Right lobe of liver (tissue), 6 donors: ENCODE measurements around the gene MAP3K5. TPM values are rescaled to one million over a fixed set of nuclear protein-coding genes. Genes with fewer than 3 reads are reported as not detected.

Experiments
- ATAC-seq, 4 donors: fragments of 200-7000 bp; cut with Tn5 transposase; one replicate each; pipeline ENCODE4 v1.9.1; 2020; ENCODE audit warnings: mild to moderate bottlenecking in 4 of 4, moderate library complexity in 4 of 4
- DNase-seq, 3 donors: peaks; one replicate each; pipeline ENCODE4 v3.0.0-alpha.2; 2020
- H3K27ac ChIP-seq, 3 donors: fragments of 200-600 bp; one replicate each; pipeline ENCODE4 v1.8.0; 2022
- H3K27me3 ChIP-seq, 2 donors: fragments of 200-600 bp; one replicate each; pipeline ENCODE4 v1.8.0; 2022
- H3K36me3 ChIP-seq, 4 donors: fragments of 200-600 bp; sonication (generic) in 1 of 4; one replicate each; pipeline versions ENCODE4 v1.5.1 to v1.8.0; 2017 to 2022; ENCODE audit warnings: control low read depth in 1 of 4
- H3K4me1 ChIP-seq, 4 donors: fragments of 200-600 bp; sonication (generic) in 1 of 4; one replicate each; pipeline versions ENCODE4 v1.5.1 to v1.8.0; 2017 to 2022; ENCODE audit warnings: control low read depth in 1 of 4
- H3K4me3 ChIP-seq, 3 donors: fragments of 200-600 bp; one replicate each; pipeline ENCODE4 v1.8.0; 2022
- H3K9me3 ChIP-seq, 4 donors: fragments of 200-600 bp; sonication (generic) in 1 of 4; one replicate each; pipeline versions ENCODE4 v1.5.1 to v1.8.0; 2017 to 2022; ENCODE audit warnings: control low read depth in 1 of 4
- POLR2A ChIP-seq: fragments of 450-650 bp; IDR thresholded peaks from one replicate; pipeline ENCODE4 v1.6.1; 2017; ENCODE audit warnings: antibody characterized with exemption, mild to moderate bottlenecking
- WGBS: methylation state at CpG from one replicate; pipeline ENCODE4 v1.1.6; 2018; ENCODE audit warnings: low coverage, low lambda C conversion rate; ENCODE audit not compliant: insufficient coverage; ENCODE audit errors: missing lambda C conversion rate; 5-methylcytosine and 5-hydroxymethylcytosine counted together
- intact Hi-C, 2 donors: fragments of 100-400 bp; cut with DNase I; formaldehyde crosslinking; loops; one replicate each; pipeline versions ENCODE4 v1.11.2 to v1.14.1; 2022
- total RNA-seq, 6 experiments: library from RNA; depleted of rRNA in 2 of 6; stranded (reverse); fragments of >200 nt in 2 of 6; fragmentation: NEBNext Ultra II Directional in 3 of 6; extraction: Animal tissue kit (Norgen Biotek cat#: 25700) in 3 of 6; gene quantifications; one replicate each; pipeline versions ENCODE4 v1.1.0 to v1.2.4, GENCODE V29; 2016 to 2023
- TF ChIP-seq, protein P1 (sequence below), 4 donors: fragments of 200-600 bp in 3 of 4; fragments of 450-650 bp in 1 of 4; IDR thresholded peaks; one replicate each; pipeline versions ENCODE4 v1.5.1 to v1.8.0; 2016 to 2022; ENCODE audit warnings: antibody characterized with exemption in 4 of 4, mild to moderate bottlenecking in 2 of 4
- donor health status: DM: no; HTN: yes; CAD: no.
- donor health status: DM: no; HTN: no; CAD: no.
- donor health status: DM: no; HTN: no; CAD: no.
- donor health status: DM: no; HTN: yes; CAD: no.
- donor health status: DM: no; HTN: yes; CAD: no.

MAP3K5 gene
- total RNA-seq, 6 experiments from 2014 or later, result 5.0 to 10.4 (median 6.9) TPM

DNA sequence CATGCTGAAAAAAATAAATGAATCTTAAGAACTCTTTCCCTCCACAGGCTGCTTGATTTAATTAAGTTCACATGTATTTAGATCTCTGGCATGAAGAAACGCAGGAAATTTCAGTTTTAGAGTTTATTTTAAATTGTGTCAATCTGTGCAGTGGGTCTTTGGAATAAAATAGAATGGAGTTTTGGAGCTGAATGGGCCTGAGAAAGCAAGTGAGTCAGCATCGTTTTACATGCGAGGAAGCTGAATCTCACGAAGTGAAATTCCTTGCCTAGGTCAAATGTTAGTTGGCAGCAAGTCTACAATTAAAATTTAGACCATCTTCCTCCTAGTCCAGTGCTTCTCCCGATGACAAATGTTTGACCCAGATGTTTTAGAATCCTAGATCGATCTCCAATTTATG, 264.4 kb downstream of the MAP3K5 start:
- TF ChIP-seq, protein P1, sequence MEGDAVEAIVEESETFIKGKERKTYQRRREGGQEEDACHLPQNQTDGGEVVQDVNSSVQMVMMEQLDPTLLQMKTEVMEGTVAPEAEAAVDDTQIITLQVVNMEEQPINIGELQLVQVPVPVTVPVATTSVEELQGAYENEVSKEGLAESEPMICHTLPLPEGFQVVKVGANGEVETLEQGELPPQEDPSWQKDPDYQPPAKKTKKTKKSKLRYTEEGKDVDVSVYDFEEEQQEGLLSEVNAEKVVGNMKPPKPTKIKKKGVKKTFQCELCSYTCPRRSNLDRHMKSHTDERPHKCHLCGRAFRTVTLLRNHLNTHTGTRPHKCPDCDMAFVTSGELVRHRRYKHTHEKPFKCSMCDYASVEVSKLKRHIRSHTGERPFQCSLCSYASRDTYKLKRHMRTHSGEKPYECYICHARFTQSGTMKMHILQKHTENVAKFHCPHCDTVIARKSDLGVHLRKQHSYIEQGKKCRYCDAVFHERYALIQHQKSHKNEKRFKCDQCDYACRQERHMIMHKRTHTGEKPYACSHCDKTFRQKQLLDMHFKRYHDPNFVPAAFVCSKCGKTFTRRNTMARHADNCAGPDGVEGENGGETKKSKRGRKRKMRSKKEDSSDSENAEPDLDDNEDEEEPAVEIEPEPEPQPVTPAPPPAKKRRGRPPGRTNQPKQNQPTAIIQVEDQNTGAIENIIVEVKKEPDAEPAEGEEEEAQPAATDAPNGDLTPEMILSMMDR (IDR thresholded peaks at IDR 0.05), result no peak
- TF ChIP-seq POLR2A, result no peak
- DNase-seq (no peak), ATAC-seq (peak in 1 of 4 donors; percentile 24)
- WGBS, result 43% methylated on average over 6 of the region's 6 CpGs
- intact Hi-C loops, result no loop called here
- H3K27me3 ChIP-seq, result no peaks in the 10 kb centered on the region
- H3K36me3 ChIP-seq, result no peaks in the 10 kb centered on the region
- no peaks in the 10 kb centered on the region for H3K9me3 ChIP-seq
- no peak overlapping the region for H3K4me3 ChIP-seq
- H3K4me1 ChIP-seq, result peaks cover 0 to 5% (median 0%) of the 10 kb centered on the region in 4 donors
- no peak overlapping the region for H3K27ac ChIP-seq

DNA sequence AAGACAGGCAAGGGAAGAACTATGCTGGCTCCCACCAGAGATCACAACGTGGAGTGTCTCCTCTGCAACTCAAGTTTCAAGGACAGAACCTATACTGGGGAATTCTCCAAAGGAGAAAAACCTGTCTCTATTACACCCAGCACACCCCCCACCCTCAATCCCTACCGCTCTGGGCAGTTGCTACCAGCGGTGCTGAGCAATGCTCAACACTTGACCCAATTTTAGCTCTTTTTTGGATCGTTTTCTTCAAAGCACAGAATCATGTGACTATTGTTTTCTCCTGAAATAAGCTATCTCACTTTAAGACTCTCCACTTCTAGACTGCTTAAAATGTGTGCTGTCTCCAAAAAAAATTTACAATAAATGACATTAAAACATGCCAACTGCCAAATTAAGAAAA, 265.3 kb downstream of the MAP3K5 start:
- no peak overlapping the region for H3K4me3 ChIP-seq
- H3K27me3 ChIP-seq, result no peaks in the 10 kb centered on the region
- intact Hi-C loops, result no loop called here
- H3K27ac ChIP-seq, result no peak overlapping the region
- TF ChIP-seq, protein P1 (IDR thresholded peaks at IDR 0.05), result no peak
- TF ChIP-seq POLR2A, result no peak
- H3K9me3 ChIP-seq, result no peaks in the 10 kb centered on the region
- 56% methylated on average over 4 of the region's 4 CpGs for WGBS
- no peak for DNase-seq
- H3K36me3 ChIP-seq, result no peaks in the 10 kb centered on the region
- ATAC-seq, result no peak
- H3K4me1 ChIP-seq, result peaks cover 0 to 5% (median 0%) of the 10 kb centered on the region in 4 donors

DNA sequence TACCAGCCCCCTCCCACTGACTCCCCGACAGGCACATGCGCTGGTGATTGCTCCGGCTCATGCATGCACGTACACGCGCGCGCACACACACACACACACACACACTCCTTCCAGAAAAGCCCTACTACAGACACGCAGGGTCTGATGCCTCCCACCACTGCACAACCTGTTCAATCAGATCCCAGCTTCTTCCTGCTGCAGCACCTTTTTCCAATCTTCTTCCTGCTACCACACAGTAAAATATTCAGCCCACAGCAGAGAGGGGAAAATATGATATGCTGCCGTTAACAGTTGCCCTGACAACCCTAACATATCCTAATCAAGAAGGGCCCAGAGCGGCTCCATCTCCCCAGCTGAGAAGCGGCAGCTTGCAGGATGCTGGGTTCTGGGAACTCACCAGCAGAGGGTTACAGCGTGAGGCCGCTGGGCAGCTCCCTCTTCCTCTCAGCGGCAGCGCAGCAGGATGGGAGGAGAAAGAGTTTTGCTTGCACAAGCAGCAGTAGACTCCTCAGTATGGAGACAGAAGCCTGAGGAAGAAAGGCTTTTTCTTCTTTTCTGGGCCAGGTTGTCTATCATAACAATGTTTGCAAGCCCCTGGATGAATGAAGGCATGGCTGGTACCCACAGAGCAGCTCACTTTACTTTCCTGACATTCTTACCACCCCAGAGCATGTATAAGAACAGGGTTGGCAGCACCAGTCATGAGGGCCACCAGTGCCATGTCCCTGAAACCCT, 265.9 kb downstream of the MAP3K5 start:
- no peaks in the 10 kb centered on the region for H3K9me3 ChIP-seq
- no peak overlapping the region for H3K27ac ChIP-seq
- H3K27me3 ChIP-seq, result no peaks in the 10 kb centered on the region
- WGBS, result 25% methylated on average over 7 of the region's 16 CpGs
- H3K4me3 ChIP-seq, result no peak overlapping the region
- peaks cover 0 to 5% (median 0%) of the 10 kb centered on the region in 4 donors for H3K4me1 ChIP-seq
- peak; percentile 41 to 69 (median 64) for ATAC-seq
- H3K36me3 ChIP-seq, result no peaks in the 10 kb centered on the region
- TF ChIP-seq, protein P1 (IDR thresholded peaks at IDR 0.05), result no peak
- no peak for TF ChIP-seq POLR2A
- peak in 2 of 3 donors; percentile 40 to 62 for DNase-seq
- intact Hi-C loops, result no loop called here

DNA sequence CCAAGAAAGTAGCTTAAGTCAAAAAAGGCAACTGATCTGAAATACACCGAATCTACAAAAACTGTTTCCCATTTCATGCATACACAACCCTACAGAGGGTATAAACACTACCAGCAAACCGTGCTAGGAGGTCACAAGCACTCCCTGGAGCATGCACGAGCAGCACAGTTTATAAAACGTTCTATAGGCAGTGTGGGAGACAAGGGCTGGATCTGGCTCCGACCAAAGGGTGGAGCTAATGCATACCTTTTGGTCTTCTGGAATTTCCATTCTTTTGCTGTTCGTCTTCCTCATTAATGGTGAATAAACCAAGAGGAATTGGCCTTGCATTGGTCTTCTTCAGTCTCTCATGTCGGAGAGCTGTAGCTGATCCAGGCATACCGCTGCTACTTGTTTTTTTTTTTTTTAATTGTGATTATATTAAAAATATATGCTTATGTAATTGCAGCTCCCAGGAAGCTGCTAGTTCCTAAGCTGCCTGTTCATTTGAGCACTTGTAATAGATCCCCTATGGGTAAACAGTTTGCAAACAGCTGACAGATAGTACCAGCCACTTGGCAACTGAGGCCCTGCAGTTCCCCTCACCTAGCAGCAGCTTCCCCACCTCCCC, 266.6 kb downstream of the MAP3K5 start:
- Histone ChIP-seq H3K27ac (no peak overlapping the region), H3K27me3 (no peaks in the 10 kb centered on the region), H3K4me3 (no peak overlapping the region), H3K9me3 (no peaks in the 10 kb centered on the region), H3K4me1 (peaks cover 0 to 5% (median 0%) of the 10 kb centered on the region in 4 donors), H3K36me3 (no peaks in the 10 kb centered on the region)
- DNase-seq, result no peak
- TF ChIP-seq POLR2A, result no peak
- TF ChIP-seq, protein P1 (IDR thresholded peaks at IDR 0.05), result no peak
- no peak for ATAC-seq
- 60% methylated on average over 6 of the region's 8 CpGs for WGBS
- intact Hi-C loops, result no loop called here
